HCT116 (cell line): Measurements from ENCODE around the gene HOXD13. TPM values are rescaled to one million over a fixed set of nuclear protein-coding genes. Genes with fewer than 3 reads are reported as not detected.

ENCODE experiments used
- ATAC-seq: fragments of 200-7000 bp; cut with Tn5 transposase; 2 replicates; pipeline ENCODE4 v1.9.1; 2020; ENCODE audit warnings: mild to moderate bottlenecking, moderate library complexity
- BruUV-seq: library from RNA; stranded (reverse); fragments of 400-500 nt; replicated peaks from 2 replicates; lab custom pipeline; 2021; lab: Mats Ljungman, UMichigan
- CTCF ChIA-PET: fragments of 300-600 bp; sonication (Branson Sonifier 250); formaldehyde crosslinking; loops from one replicate; lab custom pipeline; 2021; ENCODE audit warnings: antibody characterized with exemption; lab: Charles Lee
- POLR2A ChIA-PET: fragments of 300-600, 350-600 bp; sonication (Branson Sonifier 250); formaldehyde crosslinking; loops from one replicate; lab custom pipeline; 2021; ENCODE audit warnings: antibody characterized with exemption; lab: Charles Lee
- RAD21 ChIA-PET, 2 experiments: fragments of 300-600 bp; sonication (Branson Sonifier 250); formaldehyde crosslinking; loops; one replicate each; lab custom pipeline; 2023; ENCODE audit warnings: low total read pairs in 2 of 2; ENCODE audit not compliant: uncharacterized antibody in 2 of 2, unreplicated experiment in 2 of 2, low non-redundant PET in 1 of 2; lab: Charles Lee
- DNase-seq: peaks from one replicate; pipeline ENCODE4 v3.0.0-alpha.2; 2010; ENCODE audit warnings: low read depth, low spot score
- H2AFZ ChIP-seq: fragments of 200-600 bp; shearing (Covaris generic), sonication (generic); 2 replicates; pipeline ENCODE4 v1.6.1; 2017; ENCODE audit warnings: low read depth, mixed run types, mixed read lengths, antibody characterized with exemption, low read length; ENCODE audit not compliant: poor library complexity, severe bottlenecking
- H3K27ac ChIP-seq: 2 replicates; pipeline ENCODE4 v1.5.1; 2012; ENCODE audit warnings: low read depth, low read length
- H3K27me3 ChIP-seq: fragments of 200-600 bp; sonication (generic); 2 replicates; pipeline ENCODE4 v1.6.1; 2016; ENCODE audit warnings: mixed run types, low read length, mixed read lengths; ENCODE audit not compliant: insufficient read depth
- H3K36me3 ChIP-seq, 2 experiments: fragments of 200-500 bp in 1 of 2; fragments of 200-600 bp in 1 of 2; sonication (Bioruptor generic) in 1 of 2; sonication (generic) in 1 of 2; 2 replicates each; pipeline versions ENCODE4 v1.5.1 to v1.6.1; 2014 to 2016; ENCODE audit warnings: low read length in 2 of 2, inconsistent platforms in 1 of 2, mixed read lengths in 1 of 2, mixed run types in 1 of 2; ENCODE audit not compliant: insufficient read depth in 2 of 2, control insufficient read depth in 1 of 2
- H3K4me1 ChIP-seq, 2 experiments: fragments of 200-600 bp in 1 of 2; sonication (generic) in 1 of 2; 2 replicates each; pipeline versions ENCODE4 v1.5.1 to v1.6.1; 2012 to 2017; ENCODE audit warnings: low read length in 2 of 2, inconsistent platforms in 1 of 2, mild to moderate bottlenecking in 1 of 2, mixed read lengths in 1 of 2, mixed run types in 1 of 2, moderate library complexity in 1 of 2; ENCODE audit not compliant: insufficient read depth in 2 of 2, control insufficient read depth in 1 of 2
- H3K4me2 ChIP-seq: fragments of 200-600 bp; sonication (generic); 2 replicates; pipeline ENCODE4 v1.6.1; 2017; ENCODE audit warnings: mixed run types, low read length, mixed read lengths
- H3K4me3 ChIP-seq, 2 experiments: fragments of 200-600 bp in 1 of 2; sonication (generic) in 1 of 2; replicated peaks in 1 of 2; 2 replicates each; pipeline ENCODE4 v1.5.1; 2011 to 2016; ENCODE audit warnings: low read length in 2 of 2, control low read depth in 1 of 2, low read depth in 1 of 2, mild to moderate bottlenecking in 1 of 2, mixed read lengths in 1 of 2, mixed run types in 1 of 2
- H3K79me2 ChIP-seq: fragments of 200-600 bp; sonication (generic); 2 replicates; pipeline ENCODE4 v1.6.1; 2017; ENCODE audit warnings: mild to moderate bottlenecking, mixed run types, low read length, moderate library complexity, mixed read lengths; ENCODE audit not compliant: insufficient read depth
- H3K9ac ChIP-seq: fragments of 200-600 bp; sonication (generic); 2 replicates; pipeline ENCODE4 v1.6.1; 2016; ENCODE audit warnings: low read length, mixed read lengths
- H3K9me2 ChIP-seq: fragments of 200-600 bp; sonication (generic), shearing (Covaris generic); 2 replicates; pipeline ENCODE4 v1.6.1; 2017; ENCODE audit warnings: mixed run types, mild to moderate bottlenecking, moderate library complexity; ENCODE audit not compliant: insufficient read depth
- H3K9me3 ChIP-seq, 2 experiments: fragments of 200-500 bp in 1 of 2; fragments of 200-600 bp in 1 of 2; sonication (Bioruptor generic) in 1 of 2; sonication (generic) in 1 of 2; 2 replicates each; pipeline ENCODE4 v1.6.1; 2014 to 2017; ENCODE audit warnings: low read length in 2 of 2, mixed read lengths in 2 of 2, inconsistent platforms in 1 of 2, low read depth in 1 of 2, mild to moderate bottlenecking in 1 of 2, mixed run types in 1 of 2, moderate library complexity in 1 of 2; ENCODE audit not compliant: control insufficient read depth in 1 of 2, insufficient read depth in 1 of 2
- H4K20me1 ChIP-seq: fragments of 200-600 bp; sonication (generic), shearing (Covaris generic); 2 replicates; pipeline ENCODE4 v1.6.1; 2017; ENCODE audit warnings: mixed run types, mild to moderate bottlenecking, moderate library complexity; ENCODE audit not compliant: insufficient read depth
- CBX3 ChIP-seq: IDR thresholded peaks from 2 replicates; pipeline ENCODE4 v1.6.1; 2012; ENCODE audit warnings: low read depth
- CEBPB ChIP-seq: IDR thresholded peaks from 2 replicates; pipeline ENCODE4 v1.6.1; 2012; ENCODE audit warnings: low read depth
- CTCF ChIP-seq, 3 experiments: fragments of 200-600 bp in 1 of 3; sonication (generic) in 1 of 3; IDR thresholded peaks in 2 of 3; conservative IDR thresholded peaks in 1 of 3; 2 replicates each; pipeline ENCODE4 v1.5.1; 2012 to 2017; ENCODE audit warnings: low read depth in 2 of 3, low read length in 2 of 3, antibody characterized with exemption in 1 of 3, borderline replicate concordance in 1 of 3, control low read depth in 1 of 3, mild to moderate bottlenecking in 1 of 3, mixed read lengths in 1 of 3, mixed run types in 1 of 3, moderate library complexity in 1 of 3; ENCODE audit not compliant: insufficient read depth in 1 of 3
- ELF1 ChIP-seq: IDR thresholded peaks from 2 replicates; pipeline ENCODE4 v1.6.1; 2012; ENCODE audit warnings: low read depth, borderline replicate concordance
- EZH2 ChIP-seq: fragments of 200-600 bp; sonication (generic); IDR thresholded peaks from 2 replicates; pipeline ENCODE4 v1.6.1; 2017; ENCODE audit warnings: antibody characterized with exemption, mixed run types
- EZH2phosphoT487 ChIP-seq: fragments of 200-600 bp; IDR thresholded peaks from 2 replicates; pipeline ENCODE4 v1.6.1; 2018; ENCODE audit warnings: antibody characterized with exemption, borderline replicate concordance
- JUND ChIP-seq: IDR thresholded peaks from 2 replicates; pipeline ENCODE4 v1.6.1; 2012
- MAX ChIP-seq: IDR thresholded peaks from 2 replicates; pipeline ENCODE4 v1.6.1; 2012
- POLR2A ChIP-seq: IDR thresholded peaks from 2 replicates; pipeline ENCODE4 v1.7.0; 2011; ENCODE audit warnings: borderline replicate concordance; ENCODE audit not compliant: insufficient read depth, insufficient read length; ENCODE audit errors: extremely low read depth
- POLR2AphosphoS5 ChIP-seq: IDR thresholded peaks from 2 replicates; pipeline ENCODE4 v1.6.1; 2011; ENCODE audit warnings: mild to moderate bottlenecking, low read depth, low read length, moderate library complexity
- RAD21 ChIP-seq: IDR thresholded peaks from 2 replicates; pipeline ENCODE4 v1.6.1; 2012; ENCODE audit warnings: low read depth, mild to moderate bottlenecking
- SIN3A ChIP-seq: IDR thresholded peaks from 2 replicates; pipeline ENCODE4 v1.6.1; 2012; ENCODE audit warnings: low read depth
- SRF ChIP-seq: IDR thresholded peaks from 2 replicates; pipeline ENCODE4 v1.6.1; 2012; ENCODE audit warnings: low read depth
- TCF7L2 ChIP-seq: IDR thresholded peaks from 2 replicates; pipeline ENCODE4 v1.7.0; 2011; ENCODE audit warnings: borderline replicate concordance, inconsistent platforms; ENCODE audit not compliant: insufficient read depth, insufficient read length; ENCODE audit errors: extremely low read depth
- YY1 ChIP-seq: IDR thresholded peaks from 2 replicates; pipeline ENCODE4 v1.6.1; 2011; ENCODE audit warnings: low read length, low read depth, moderate library complexity, mild to moderate bottlenecking; ENCODE audit not compliant: insufficient replicate concordance; ENCODE audit errors: extremely low read depth
- ZBTB33 ChIP-seq: IDR thresholded peaks from 2 replicates; pipeline ENCODE4 v1.6.1; 2011; ENCODE audit warnings: mild to moderate bottlenecking, low read length, moderate library complexity; ENCODE audit not compliant: insufficient replicate concordance; ENCODE audit errors: extremely low read depth
- ZFX ChIP-seq: fragments of 450-650 bp; IDR thresholded peaks from 2 replicates; pipeline ENCODE4 v1.6.1; 2017
- ZNF274 ChIP-seq: fragments of 200-500 bp; sonication (Bioruptor generic); IDR thresholded peaks from 2 replicates; pipeline ENCODE4 v1.6.1; 2014; ENCODE audit warnings: mild to moderate bottlenecking, low read depth, low read length, inconsistent platforms
- intact Hi-C: fragments of 100-400 bp; cut with micrococcal nuclease; formaldehyde crosslinking; loops from 2 replicates; pipeline ENCODE4 v1.10.0; 2022
- total RNA-seq: library from RNA; stranded (reverse); gene quantifications from one replicate; pipeline ENCODE4 v1.2.1, GENCODE V29; 2021; ENCODE audit not compliant: unreplicated experiment
- TF ChIP-seq, protein P1 (sequence below): IDR thresholded peaks from 2 replicates; pipeline ENCODE4 v1.6.1; 2012; ENCODE audit warnings: low read depth

HOXD13 gene
- total RNA-seq, 1 experiment from 2014 or later: not detected

GRCh38 chr2:176142281-176142680, 49.8 kb downstream of the HOXD13 start:
- no peaks in the 10 kb centered on the region for H3K9me2 ChIP-seq
- no peak overlapping the region for H2AFZ ChIP-seq
- H3K4me2 ChIP-seq: no peak overlapping the region
- H3K9ac ChIP-seq: no peak overlapping the region
- H3K79me2 ChIP-seq: no peaks in the 10 kb centered on the region
- ChIA-PET CTCF (interaction anchor here (6.5 kb wide), 1 partner anchor 314 kb away, joined by 109 read pairs; no protein-coding TSS in a partner anchor), POLR2A (no interaction called here), RAD21 (no interaction called here)
- ATAC-seq: no peak
- H4K20me1 ChIP-seq: no peaks in the 10 kb centered on the region
- H3K4me3 ChIP-seq: no peak overlapping the region
- H3K27me3 ChIP-seq: no peaks in the 10 kb centered on the region
- H3K36me3 ChIP-seq: no peaks in the 10 kb centered on the region
- peaks cover 2 to 12% of the 10 kb centered on the region in 2 experiments; a peak in 3 of 4 replicates for H3K4me1 ChIP-seq
- BruUV-seq: no TSS peak
- no peak for DNase-seq
- TF ChIP-seq ELF1: no peak
- no peak for TF ChIP-seq EZH2phosphoT487
- TF ChIP-seq SIN3A: no peak
- no peak for TF ChIP-seq CTCF (IDR thresholded peaks at IDR 0.05 in 2 of 3, conservative IDR thresholded peaks at IDR 0.05 in 1 of 3; ENCODE audit: borderline replicate concordance in 1 of 3, insufficient read depth in 1 of 3, low read depth in 2 of 3, low read length in 2 of 3)
- TF ChIP-seq ZFX: no peak
- TF ChIP-seq MAX: no peak
- TF ChIP-seq POLR2AphosphoS5: no peak
- TF ChIP-seq, protein P1, sequence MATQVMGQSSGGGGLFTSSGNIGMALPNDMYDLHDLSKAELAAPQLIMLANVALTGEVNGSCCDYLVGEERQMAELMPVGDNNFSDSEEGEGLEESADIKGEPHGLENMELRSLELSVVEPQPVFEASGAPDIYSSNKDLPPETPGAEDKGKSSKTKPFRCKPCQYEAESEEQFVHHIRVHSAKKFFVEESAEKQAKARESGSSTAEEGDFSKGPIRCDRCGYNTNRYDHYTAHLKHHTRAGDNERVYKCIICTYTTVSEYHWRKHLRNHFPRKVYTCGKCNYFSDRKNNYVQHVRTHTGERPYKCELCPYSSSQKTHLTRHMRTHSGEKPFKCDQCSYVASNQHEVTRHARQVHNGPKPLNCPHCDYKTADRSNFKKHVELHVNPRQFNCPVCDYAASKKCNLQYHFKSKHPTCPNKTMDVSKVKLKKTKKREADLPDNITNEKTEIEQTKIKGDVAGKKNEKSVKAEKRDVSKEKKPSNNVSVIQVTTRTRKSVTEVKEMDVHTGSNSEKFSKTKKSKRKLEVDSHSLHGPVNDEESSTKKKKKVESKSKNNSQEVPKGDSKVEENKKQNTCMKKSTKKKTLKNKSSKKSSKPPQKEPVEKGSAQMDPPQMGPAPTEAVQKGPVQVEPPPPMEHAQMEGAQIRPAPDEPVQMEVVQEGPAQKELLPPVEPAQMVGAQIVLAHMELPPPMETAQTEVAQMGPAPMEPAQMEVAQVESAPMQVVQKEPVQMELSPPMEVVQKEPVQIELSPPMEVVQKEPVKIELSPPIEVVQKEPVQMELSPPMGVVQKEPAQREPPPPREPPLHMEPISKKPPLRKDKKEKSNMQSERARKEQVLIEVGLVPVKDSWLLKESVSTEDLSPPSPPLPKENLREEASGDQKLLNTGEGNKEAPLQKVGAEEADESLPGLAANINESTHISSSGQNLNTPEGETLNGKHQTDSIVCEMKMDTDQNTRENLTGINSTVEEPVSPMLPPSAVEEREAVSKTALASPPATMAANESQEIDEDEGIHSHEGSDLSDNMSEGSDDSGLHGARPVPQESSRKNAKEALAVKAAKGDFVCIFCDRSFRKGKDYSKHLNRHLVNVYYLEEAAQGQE: no peak
- TF ChIP-seq YY1: no peak
- TF ChIP-seq ZBTB33: no peak
- TF ChIP-seq RAD21: no peak
- TF ChIP-seq ZNF274: no peak
- TF ChIP-seq JUND: no peak
- TF ChIP-seq SRF: no peak
- TF ChIP-seq CEBPB: no peak
- TF ChIP-seq TCF7L2: no peak
- TF ChIP-seq CBX3: no peak
- no peak for TF ChIP-seq EZH2
- no peak for TF ChIP-seq POLR2A
- H3K27ac ChIP-seq: no peak overlapping the region
- intact Hi-C loops: no loop called here
- no peaks in the 10 kb centered on the region for H3K9me3 ChIP-seq
